GM18517 (cell line): ENCODE measurements around the gene SPTAN1.
"Not testable (repeated sequence)": the region's sequence is repeated elsewhere in the genome, so short reads cannot be mapped to it uniquely, and the experiment has no call there.

ENCODE experiments used
- ATAC-seq: cut with Tn5 transposase; IDR thresholded peaks from one replicate; pipeline ENCODE4 v1.9.1; 2021; ENCODE audit warnings: mild to moderate bottlenecking, moderate library complexity; ENCODE audit not compliant: unreplicated experiment

SPTAN1 gene

DNA sequence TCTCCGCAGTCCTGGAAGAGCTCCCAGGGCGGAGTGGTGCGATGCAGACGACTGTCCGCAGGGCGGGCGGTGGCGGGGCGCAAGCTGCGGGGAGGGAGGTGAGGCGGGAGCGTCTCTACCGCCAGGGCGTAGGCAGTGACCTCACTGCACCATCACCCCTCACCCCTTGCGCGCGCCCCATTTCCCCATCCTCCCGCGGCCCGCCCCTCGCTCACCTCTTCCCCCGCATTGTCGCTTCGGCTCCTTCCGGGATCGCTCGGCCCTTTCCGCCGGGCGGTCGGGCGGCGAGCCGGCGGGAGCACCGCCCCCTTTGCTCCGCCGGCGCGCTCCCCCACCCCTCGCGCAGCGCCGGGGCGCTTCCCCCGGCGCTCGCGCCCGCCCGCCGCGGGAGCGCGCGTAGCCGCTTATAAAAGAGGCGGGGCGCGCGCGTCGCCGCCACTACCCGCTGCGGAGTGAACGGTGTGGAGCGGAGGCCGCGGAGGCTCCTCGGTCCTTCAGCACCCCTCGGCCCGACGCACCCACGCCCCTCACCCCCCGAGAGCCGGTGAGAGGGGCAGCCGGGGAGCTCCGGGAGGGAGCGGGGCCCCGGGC is at the start of gene SPTAN1:
Gene SPTAN1 (plus strand): TSS at position 435 of the 591 bp plus-strand sequence. CDS start 14,154 bp downstream, outside the sequence.
- peak; percentile 66 for ATAC-seq

DNA sequence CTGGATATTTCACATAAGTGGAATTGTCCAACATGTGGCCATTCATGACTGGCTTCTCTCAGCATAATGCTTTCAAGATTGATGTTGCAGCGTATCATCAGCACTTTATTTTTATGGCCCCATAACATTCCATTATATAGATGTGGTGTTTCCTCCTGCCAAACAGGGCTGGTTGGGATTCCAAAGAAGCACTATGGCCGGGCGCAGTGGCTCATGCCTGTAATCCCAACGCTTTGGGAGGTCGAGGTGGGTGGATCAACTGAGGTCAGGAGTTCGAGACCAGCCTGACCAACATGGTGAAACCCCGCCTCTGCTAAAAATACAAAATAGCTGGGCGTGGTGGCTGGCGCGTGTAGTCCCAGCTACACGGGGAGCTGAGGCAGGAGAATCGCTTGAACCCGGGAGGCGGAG is 49.0 kb upstream of the SPTAN1 start:
- ATAC-seq, result not testable (repeated sequence)

DNA sequence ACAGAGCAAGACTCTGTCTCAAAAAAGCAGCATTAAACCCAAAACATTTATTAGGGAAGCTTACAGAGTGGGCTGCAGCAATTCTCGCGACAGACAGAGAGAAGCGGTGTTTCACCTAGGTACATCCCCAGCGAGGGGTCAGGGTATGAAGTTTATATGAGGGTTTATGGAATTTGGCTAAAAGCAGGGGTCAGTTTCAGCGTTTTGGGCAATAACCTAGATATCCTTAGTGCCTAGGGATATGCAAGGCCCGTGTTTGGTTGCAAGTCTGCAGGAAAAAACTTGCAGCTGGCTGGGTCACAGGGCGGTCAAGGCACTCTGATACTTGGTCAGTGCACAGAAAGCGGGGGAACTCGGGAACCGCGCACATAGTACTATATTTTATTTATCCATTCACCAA is 48.5 kb upstream of the SPTAN1 start:
- no peak for ATAC-seq

DNA sequence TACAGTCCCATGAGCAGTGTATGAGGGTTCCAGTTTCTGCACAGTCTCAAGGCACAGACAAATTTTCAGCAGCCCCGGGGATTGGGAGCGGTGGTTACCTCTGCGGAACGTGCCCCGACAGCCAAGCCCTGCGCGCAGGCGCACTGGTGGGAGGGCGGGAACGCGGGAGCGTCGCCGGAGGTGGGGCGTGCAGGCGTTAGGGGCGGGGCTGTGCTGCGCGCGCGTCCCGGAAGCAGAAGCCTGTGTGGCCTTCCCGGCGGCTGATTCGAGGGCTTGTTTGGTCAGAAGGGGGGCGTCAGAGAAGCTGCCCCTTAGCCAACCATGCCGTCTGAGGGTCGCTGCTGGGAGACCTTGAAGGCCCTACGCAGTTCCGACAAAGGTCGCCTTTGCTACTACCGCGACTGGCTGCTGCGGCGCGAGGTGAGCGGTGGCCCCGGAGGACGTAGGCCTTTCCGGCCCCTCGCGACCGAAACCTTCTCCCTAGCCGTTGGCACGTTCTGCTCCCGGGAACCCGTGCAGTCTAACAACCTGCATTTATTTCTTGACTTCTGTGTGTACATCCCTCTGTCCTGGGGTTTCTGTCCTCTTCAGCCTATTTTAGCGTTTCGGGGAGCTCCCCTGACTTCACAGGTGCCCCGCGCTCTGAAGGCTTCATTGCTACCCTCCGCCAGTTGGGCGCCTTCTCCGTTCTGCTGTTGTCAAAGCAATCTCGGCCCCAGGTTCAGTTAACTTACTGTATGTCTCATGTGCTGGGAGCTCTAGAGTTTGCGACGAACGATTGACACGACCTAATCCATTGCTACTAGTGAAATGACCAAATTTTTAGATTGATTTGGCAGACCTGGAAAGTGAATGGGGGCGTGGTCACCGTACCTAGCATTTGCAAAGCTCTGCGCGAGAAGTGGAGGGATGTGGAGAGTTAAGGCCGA is 47.6 kb upstream of the SPTAN1 start, which contains the start of gene GLE1:
Gene GLE1 (plus strand): TSS at position 235 of the 929 bp plus-strand sequence. CDS start 87 bp downstream, at position 322.
- peak; percentile 68 for ATAC-seq

DNA sequence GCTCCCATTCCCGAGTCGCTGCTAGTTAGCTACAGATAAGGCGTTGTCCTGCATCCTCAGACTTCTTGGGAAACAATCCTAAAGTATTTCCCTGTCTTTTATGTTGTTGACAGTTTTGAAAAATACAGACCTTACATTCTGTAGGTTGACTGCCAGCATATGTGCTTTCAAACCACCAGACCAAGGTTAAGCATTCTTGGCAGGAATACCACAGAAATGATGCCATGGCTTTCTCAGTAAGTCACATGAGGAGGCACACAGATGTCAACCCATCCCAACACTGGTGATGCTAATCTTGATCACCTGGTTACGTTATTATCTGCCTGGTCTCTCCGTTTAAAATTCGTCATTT is 47.0 kb upstream of the SPTAN1 start:
- ATAC-seq, result no peak

DNA sequence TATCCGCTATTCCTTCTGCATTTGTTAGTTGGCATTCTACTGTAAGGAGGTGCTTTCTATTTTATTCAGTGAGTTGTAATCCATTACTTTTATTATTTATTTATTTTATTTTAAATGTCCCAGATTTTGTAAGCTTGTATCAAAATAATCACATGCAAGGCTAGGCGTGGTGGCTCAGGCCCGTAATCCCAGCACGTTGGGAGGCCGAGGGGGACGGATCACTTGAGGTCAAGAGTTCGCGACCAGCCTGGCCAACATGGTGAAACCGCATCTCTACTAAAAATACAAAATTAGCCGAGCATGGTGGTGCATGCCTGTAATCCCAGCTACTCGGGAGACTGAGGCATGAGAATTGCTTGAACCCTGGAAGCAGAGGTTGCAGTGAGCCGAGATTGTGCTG is 46.5 kb upstream of the SPTAN1 start:
- not testable (repeated sequence) for ATAC-seq

DNA sequence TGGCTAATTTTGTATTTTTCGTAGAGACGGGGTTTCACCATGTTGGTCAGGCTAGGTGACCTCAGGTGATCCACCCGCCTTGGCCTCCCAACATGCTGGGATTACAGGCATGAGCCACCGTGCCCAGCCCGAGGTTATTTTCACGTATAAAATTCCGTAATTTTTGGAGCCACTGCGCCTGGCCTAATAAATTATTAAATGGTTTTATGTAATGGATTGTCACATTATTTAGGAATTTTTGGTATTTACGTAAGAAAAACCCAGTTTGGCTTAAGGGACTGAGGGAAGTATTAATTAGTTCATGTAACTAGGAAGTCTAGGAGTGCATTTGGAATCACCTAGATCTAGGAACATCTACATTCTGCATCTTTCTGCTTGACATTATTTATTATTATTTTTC is 39.6 kb upstream of the SPTAN1 start:
- no peak for ATAC-seq

DNA sequence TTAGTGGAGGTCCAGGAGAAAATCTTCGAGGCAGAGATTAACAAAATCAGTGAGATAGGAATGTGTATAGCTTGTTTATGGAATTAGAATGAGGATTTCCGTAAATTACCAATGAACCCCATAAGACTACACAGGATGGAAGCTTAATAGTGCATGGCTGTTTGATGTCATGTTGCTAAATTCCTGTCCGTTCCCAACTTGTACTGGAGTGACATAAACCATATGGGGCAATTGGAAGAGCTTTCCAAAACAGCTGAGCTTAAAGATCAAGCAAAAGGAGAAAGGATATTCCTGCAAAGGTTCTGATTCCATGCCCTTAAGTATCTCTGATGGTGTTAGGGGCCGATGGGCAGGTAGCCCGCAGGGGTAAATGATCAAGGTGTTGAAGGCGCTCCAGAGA is 30.4 kb upstream of the SPTAN1 start:
- ATAC-seq, result no peak

DNA sequence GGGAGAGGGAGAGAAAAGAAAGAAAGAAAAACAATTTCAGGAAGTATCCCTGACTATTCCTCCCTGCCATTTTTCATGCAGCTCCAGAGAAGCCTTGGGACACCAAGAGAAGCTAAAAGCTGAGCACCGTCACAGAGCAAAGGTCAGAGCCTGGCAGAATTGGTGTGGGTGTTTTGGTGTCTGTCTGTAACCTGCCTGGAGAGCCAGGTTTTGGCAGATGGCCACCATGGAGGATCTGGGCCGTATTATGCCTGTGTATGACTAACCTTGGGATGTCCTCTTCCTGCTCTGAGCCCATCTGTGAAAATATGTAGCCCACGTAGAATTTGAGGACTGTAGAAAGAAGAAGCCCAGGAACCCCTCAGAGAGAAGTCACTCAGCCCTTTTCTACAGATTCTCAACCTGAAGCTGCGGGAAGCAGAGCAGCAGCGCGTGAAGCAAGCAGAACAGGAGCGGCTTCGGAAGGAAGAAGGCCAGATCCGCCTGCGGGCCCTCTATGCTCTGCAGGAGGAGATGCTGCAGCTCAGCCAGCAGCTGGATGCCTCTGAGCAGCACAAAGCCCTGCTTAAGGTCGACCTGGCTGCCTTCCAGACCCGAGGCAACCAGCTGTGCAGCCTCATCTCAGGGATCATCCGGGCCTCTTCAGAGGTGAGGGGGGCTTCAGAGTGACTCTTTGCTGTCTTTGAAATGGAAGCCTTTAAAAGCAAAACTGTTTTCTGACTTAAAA is 29.0 kb upstream of the SPTAN1 start:
- no peak for ATAC-seq

DNA sequence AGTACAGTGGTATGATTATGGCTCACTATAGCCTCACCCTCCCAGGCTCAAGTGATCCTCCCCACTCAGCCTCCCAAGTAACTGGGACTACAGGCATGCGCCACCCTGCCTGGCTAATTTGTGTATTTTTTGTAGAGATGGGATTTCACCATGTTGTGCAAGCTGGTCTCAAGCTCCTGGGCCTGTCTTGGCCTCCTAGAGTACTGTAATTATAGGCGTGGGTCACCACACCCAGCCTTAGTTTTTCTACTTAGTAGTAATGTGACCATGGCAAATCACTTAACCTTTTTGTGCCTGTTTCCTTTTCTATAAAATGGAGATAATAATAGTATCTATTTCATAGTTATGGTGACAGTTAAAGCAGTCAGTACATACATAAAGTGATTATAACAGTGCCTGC is 25.7 kb upstream of the SPTAN1 start:
- no peak for ATAC-seq

DNA sequence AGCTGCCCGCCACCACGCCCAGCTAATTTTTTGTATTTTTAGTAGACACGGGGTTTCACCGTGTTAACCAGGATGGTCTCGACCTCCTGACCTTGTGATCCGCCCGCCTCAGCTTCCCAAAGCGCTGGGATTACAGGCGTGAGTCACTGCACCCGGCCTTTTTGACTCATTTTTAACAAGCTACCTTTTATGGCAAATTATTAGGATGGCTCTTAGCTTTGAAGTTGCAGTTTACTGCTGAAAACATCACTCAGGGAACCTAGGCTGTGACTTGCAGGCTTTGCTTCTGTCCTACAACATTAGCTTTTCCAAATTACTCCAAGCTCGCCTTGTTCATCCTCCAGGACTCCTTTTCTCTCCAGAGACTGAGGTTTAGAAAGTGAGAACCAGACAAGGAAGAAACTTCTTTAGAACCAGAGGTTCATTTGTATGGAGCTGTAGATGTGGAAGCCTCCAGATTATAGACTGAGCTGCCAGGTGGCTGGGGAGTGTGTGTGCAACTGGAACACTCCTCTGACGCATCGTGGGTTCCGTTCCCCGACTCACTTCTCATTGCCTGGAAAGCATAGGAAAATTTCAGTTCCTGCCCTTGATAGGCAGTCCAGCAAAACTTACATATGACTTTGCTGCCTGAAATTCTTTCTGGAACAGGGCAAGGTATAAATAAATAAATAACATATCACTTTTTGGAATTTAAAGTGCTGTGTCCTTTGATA is 23.8 kb upstream of the SPTAN1 start:
- ATAC-seq, result no peak

DNA sequence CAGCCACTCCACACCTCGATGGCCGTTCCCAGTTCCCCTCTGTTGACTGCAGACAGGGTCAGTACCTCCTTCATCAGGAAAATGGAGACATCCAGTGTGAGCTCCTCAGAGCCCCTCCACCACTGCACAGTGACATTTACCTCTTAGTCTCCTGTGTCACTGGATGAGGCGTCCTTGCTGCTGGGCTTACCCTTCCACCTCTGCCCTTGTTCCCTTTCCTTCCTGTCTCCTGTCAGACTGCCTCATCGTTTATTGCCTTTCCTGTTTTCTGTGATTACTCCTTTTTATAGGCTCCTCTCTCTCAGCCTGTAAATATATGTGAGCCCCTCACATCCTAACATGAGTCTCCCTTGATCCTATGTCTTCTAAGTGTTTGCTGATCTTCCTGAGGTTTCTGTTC is 23.2 kb upstream of the SPTAN1 start:
- no peak for ATAC-seq

DNA sequence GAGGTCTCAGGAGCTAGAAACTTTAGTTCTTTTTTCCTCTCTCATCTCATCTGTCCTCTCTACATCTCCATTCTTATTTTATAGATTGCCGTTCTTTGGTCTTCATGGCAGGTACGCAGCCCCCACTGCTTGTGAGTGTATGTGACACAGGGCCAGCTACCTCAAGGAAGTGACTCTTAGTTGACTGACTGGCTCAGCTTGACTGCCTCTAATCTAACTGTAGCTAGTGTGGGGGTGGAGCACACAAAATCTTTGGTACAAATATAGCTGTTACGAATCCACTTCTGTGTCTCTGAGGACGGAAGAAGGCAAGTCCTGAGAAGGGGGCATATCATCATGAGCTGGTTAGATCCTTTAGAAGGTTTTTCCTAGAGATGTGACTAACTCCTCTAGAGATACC is 19.8 kb upstream of the SPTAN1 start:
- no peak for ATAC-seq

DNA sequence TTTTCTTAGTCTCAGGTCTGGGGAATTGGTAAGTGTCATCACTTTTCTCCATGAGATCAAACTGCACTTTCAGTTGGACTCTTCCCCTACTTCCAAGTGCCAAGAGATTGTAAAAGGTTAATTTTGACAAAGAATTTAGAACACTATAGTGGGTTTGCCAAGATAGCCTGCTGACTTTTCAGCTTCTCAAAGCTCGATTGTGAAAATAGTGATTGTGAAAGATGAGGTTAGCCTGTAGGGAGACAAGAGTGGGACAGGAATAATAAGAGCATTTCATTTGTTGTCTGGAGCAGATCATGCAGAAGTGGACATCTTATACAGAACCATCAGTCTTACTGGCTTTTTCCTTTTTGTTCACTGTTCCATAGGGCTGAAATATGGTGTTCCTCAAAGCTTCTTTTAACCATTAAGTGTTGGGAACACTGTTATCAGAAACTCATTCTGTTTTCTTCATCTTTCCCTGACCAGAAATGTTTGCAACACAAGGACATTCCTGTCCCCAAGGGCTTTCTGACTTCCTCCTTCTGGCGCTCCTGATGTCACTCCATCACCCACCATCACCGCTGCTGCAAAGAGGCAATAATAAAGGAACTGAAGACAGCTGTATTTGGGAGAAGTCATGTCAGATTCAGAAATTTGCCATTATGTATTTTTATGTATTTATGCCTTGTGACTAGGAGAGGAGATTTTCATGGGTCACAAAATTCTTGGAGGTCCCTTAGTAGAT is 11.6 kb upstream of the SPTAN1 start:
- no peak for ATAC-seq

DNA sequence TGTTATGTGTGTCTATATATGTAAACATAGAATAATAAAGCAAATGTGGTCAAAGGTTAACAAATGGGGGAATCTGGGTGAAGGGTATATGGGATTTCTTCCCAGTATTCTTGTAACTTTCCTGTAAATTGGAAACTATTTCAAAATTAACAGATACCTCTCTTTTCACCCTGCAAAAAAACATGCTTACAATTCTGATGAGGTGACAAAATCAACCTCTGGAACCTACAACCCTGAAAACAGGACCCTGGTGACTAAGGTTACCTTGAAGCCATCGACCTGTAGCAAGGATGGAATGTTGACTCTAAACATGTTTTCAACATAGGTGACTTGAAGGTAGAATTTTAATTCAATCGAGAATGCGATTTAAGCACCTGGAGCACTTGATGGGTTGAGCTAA is 5.9 kb upstream of the SPTAN1 start:
- ATAC-seq, result no peak

DNA sequence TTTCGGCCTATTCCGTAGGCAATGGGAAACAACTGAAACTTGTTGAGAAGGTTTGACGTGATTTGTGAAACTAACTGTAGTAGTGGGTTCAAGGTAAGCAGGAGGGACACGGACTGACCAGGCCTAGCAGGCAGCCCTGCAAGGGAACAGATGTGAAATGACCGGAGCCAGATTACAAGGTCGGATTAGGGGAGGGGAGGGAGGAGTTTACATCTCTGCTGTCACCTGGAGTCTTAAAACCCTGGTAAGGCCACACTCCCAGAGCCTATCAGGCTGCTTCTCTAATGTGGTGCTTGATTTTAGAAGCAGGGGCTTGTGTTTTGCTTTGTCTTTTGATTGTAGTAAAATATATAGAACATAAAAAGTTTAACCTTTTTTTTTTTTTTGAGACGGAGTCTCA is 3.5 kb upstream of the SPTAN1 start:
- no peak for ATAC-seq

DNA sequence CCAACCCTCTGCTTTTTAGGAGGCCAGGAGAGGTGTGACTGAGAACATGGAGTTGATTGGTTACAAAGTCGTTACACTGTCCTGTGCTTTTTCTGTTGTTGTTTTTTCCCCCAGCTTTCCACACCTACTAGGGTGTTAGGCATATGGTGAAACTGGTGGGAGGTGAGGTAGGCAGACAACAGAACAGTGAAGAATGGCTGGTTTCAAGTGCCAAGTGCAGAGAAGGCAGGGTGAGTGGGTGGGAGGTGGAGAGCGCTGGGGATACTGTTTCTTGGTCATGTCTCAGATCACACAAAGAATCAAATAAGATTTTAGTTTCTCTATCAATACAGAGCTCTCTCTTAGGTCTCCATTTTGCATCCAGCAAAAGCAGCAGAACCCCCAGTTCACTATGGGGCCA is 2.2 kb upstream of the SPTAN1 start:
- no peak for ATAC-seq

DNA sequence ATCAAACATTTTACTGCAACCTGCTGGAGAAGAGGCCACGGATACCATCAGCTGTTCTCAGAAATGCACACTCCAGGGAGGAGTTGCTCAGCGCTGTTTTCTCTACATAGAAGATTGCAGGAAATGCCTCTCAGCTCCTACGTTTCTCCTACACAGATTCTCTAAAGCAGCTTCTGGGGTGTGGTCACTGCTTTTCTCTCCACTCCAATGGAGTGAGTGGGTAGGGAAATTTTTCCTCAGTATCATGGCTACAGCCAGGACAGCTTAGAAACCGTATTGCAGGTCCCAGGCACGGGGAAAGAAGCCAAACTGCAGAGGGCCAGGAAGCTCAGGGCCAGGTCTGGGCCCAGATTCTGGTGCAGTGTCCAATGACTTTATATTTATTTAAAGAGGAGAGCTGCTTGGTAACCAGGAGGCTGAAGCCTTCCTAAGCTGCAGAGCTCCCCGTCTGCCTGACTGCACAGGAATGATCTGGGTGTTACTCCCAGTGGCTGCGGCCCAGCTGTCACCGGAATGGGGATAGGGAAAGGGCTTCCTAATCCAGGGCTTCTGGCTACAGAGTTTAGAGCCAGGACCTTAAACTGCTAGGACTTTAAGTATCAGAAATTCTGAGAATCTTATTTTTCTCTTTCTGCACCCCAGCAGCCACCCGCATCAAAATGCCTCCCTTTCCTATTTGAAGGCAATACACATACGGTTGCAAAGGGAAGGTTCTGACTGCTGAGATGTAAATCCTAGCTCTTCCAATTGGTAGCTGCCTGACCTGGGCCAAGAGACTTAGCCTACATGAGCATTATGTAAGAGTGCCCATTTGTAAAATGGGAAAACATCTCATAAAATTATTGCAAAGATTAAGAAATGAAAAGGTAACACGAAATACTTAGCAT is 1.4 kb upstream of the SPTAN1 start:
- ATAC-seq, result no peak

DNA sequence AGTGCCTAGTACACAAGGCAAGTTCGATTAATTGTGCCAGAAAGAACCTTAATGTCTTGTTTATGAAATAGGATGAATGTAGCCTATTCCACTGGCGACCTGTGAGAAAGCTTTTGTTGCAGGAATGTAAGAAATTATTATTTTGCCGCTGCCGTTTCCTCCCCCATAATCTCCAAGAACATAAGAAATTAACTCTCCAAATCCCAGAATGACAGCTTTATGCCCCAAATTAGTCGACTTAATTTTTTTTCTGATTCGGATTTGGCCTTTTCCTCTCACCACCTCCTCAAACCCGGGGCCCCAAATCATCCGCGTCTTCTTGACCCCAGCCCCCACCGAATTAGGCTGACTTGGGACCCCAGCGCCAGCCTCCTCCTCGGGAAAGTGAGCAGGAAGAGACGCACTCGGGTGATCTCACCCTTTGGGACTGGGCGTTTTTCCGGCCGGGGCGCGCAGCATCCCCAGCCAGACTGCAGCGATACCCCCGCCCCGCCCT is 682 bp upstream of the SPTAN1 start:
- ATAC-seq, result no peak
